Gastroesophageal sphincter (tissue), 4 donors: ENCODE results near the gene IGSF9. TPM values are rescaled to one million over a fixed set of nuclear protein-coding genes. Genes with fewer than 3 reads are reported as not detected.

Experiments
- ATAC-seq: fragments of 150-250 bp; one replicate; pipeline ENCODE4 v1.9.1; 2016; ENCODE audit warnings: mild to moderate bottlenecking, moderate library complexity
- H3K27ac ChIP-seq, 4 donors: fragments of 200-600 bp; sonication (generic) in 3 of 4; 1 replicate in 3 of 4; 2 replicates in 1 of 4; pipeline ENCODE4 v1.5.1; 2016 to 2019
- H3K27me3 ChIP-seq: fragments of 200-600 bp; sonication (generic); one replicate; pipeline ENCODE4 v1.5.1; 2019
- H3K36me3 ChIP-seq, 2 donors: fragments of 200-600 bp; sonication (generic); one replicate each; pipeline ENCODE4 v1.5.1; 2019; ENCODE audit warnings: control low read depth in 1 of 2
- H3K4me1 ChIP-seq, 3 donors: fragments of 200-600 bp; sonication (generic); 1 replicate in 2 of 3; 2 replicates in 1 of 3; pipeline ENCODE4 v1.5.1; 2016 to 2019; ENCODE audit warnings: control low read depth in 2 of 3
- H3K4me3 ChIP-seq, 2 donors: fragments of 200-600 bp; sonication (generic); one replicate each; pipeline ENCODE4 v1.5.1; 2019; ENCODE audit warnings: mild to moderate bottlenecking in 1 of 2, moderate library complexity in 1 of 2
- H3K9me3 ChIP-seq, 3 donors: fragments of 200-600 bp; sonication (generic); one replicate each; pipeline ENCODE4 v1.5.1; 2017 to 2019; ENCODE audit warnings: control low read depth in 2 of 3
- EP300 ChIP-seq: sonication (generic); formaldehyde crosslinking; IDR thresholded peaks from one replicate; pipeline ENCODE4 v1.6.1; 2017; ENCODE audit warnings: antibody characterized with exemption, mild to moderate bottlenecking
- POLR2A ChIP-seq, 2 donors: fragments of 450-650 bp; IDR thresholded peaks; one replicate each; pipeline ENCODE4 v1.6.1; 2017; ENCODE audit warnings: antibody characterized with exemption in 2 of 2, mild to moderate bottlenecking in 2 of 2, moderate library complexity in 1 of 2
- POLR2AphosphoS5 ChIP-seq: sonication (generic); formaldehyde crosslinking; IDR thresholded peaks from one replicate; pipeline ENCODE4 v1.6.1; 2017; ENCODE audit warnings: antibody characterized with exemption
- WGBS, 2 donors: methylation state at CpG; one replicate each; pipeline ENCODE4 v1.1.5; 2018; ENCODE audit warnings: low coverage in 1 of 2; 5-methylcytosine and 5-hydroxymethylcytosine counted together
- total RNA-seq, 4 donors: library from RNA; depleted of rRNA; stranded (reverse); fragments of >200 nt; gene quantifications; one replicate each; pipeline ENCODE4 v1.1.0, GENCODE V29; 2016
- TF ChIP-seq, protein P1 (sequence below), 4 experiments: fragments of 200-600 bp in 2 of 4; fragments of 450-650 bp in 2 of 4; sonication (generic) in 1 of 4; IDR thresholded peaks; one replicate each; pipeline ENCODE4 v1.5.1; 2017 to 2019; ENCODE audit warnings: antibody characterized with exemption in 4 of 4, mild to moderate bottlenecking in 2 of 4, moderate library complexity in 2 of 4

Gene IGSF9
- total RNA-seq, 4 donors from 2014 or later: 0.35 to 0.62 TPM; not detected in 2

GRCh38 chr1:159896546-159896930 lies 48.9 kb downstream of the IGSF9 start:
- H3K27ac ChIP-seq: peak overlapping the region in 1 of 4 donors; percentile 40
- WGBS, 2 donors: 61 to 94% methylated on average over 2 to 3 of the region's 3 CpGs
- no peaks in the 10 kb centered on the region for H3K9me3 ChIP-seq

GRCh38 chr1:159895836-159896545 lies 49.4 kb downstream of the IGSF9 start:
- no peaks in the 10 kb centered on the region for H3K27me3 ChIP-seq
- no peak overlapping the region for H3K4me3 ChIP-seq
- peak; percentile 26 for ATAC-seq
- WGBS, 2 donors: 70 to 72% methylated on average over 3 to 6 of the region's 6 CpGs
- peaks cover 0 to 21% (median 10%) of the 10 kb centered on the region in 3 donors for H3K4me1 ChIP-seq
- no peaks in the 10 kb centered on the region for H3K9me3 ChIP-seq
- no peaks in the 10 kb centered on the region for H3K36me3 ChIP-seq
- TF ChIP-seq POLR2A (IDR thresholded peaks at IDR 0.05) (no peak), EP300 (no peak), POLR2AphosphoS5 (no peak)
- TF ChIP-seq, protein P1, sequence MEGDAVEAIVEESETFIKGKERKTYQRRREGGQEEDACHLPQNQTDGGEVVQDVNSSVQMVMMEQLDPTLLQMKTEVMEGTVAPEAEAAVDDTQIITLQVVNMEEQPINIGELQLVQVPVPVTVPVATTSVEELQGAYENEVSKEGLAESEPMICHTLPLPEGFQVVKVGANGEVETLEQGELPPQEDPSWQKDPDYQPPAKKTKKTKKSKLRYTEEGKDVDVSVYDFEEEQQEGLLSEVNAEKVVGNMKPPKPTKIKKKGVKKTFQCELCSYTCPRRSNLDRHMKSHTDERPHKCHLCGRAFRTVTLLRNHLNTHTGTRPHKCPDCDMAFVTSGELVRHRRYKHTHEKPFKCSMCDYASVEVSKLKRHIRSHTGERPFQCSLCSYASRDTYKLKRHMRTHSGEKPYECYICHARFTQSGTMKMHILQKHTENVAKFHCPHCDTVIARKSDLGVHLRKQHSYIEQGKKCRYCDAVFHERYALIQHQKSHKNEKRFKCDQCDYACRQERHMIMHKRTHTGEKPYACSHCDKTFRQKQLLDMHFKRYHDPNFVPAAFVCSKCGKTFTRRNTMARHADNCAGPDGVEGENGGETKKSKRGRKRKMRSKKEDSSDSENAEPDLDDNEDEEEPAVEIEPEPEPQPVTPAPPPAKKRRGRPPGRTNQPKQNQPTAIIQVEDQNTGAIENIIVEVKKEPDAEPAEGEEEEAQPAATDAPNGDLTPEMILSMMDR (IDR thresholded peaks at IDR 0.05): no peak
- H3K27ac ChIP-seq: peak overlapping the region in 1 of 4 donors; percentile 40

More at GRCh38 chr1:159896546-159896930, 48.9 kb downstream of the IGSF9 start:
- Histone ChIP-seq H3K27me3 (no peaks in the 10 kb centered on the region), H3K36me3 (no peaks in the 10 kb centered on the region), H3K4me3 (no peak overlapping the region), H3K4me1 (peaks cover 0 to 21% (median 10%) of the 10 kb centered on the region in 3 donors)
- TF ChIP-seq, protein P1 (IDR thresholded peaks at IDR 0.05): no peak
- TF ChIP-seq POLR2A (IDR thresholded peaks at IDR 0.05) (no peak), POLR2AphosphoS5 (no peak), EP300 (no peak)
- no peak for ATAC-seq

DNA sequence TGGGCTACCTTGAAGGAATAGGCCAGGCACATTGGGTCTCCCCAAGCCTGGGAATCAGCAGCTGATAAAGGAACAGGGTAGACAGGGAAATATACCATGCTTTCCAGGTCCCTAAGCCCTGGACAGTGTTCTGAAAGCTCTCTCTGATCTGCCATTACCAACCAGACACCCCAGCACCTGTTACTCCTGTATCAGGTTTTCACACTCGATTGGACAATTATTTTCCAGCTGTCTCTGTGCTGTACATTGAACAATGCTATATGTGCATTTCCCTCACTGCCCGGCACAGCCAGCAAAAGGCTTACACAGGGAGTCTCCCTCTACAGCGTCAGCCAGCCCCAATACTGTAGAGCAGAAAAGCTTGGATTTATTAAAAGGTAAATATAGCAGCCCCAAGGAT lies 50.1 kb downstream of the IGSF9 start:
- no peak overlapping the region for H3K4me3 ChIP-seq
- H3K27me3 ChIP-seq: no peaks in the 10 kb centered on the region
- no peak overlapping the region for H3K27ac ChIP-seq
- no peak for ATAC-seq
- WGBS, 2 donors: 80% methylated on average over 3 of the region's 3 CpGs; no CpG with 5 or more reads in 1 of the 2 donors
- no peak for TF ChIP-seq POLR2AphosphoS5
- TF ChIP-seq POLR2A (IDR thresholded peaks at IDR 0.05): no peak
- no peak for TF ChIP-seq EP300
- TF ChIP-seq, protein P1 (IDR thresholded peaks at IDR 0.05): no peak
- no peaks in the 10 kb centered on the region for H3K9me3 ChIP-seq
- peaks cover 0 to 17% (median 7%) of the 10 kb centered on the region in 3 donors for H3K4me1 ChIP-seq
- H3K36me3 ChIP-seq: no peaks in the 10 kb centered on the region

DNA sequence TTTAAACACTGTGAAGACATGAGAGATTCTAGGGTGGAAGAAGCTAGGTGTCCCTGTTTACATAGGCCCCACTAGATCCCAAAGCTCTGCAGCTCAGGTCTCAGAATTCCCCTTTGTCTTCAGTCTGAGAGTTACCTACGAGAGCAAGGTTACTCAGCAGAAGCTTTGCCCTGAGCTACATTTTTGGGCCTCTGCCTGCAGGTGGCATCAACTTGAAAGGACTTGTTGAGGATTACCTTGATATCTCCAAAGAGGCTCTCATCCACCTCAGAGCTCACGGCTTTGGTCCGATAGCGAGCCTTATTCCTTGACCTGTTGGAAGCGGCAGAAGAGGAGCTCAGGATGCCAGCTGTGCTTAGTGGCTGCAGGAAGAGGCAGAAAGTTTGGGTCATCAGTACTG lies 52.5 kb downstream of the IGSF9 start:
- TF ChIP-seq POLR2A (IDR thresholded peaks at IDR 0.05) (no peak), POLR2AphosphoS5 (no peak)
- no peak overlapping the region for H3K4me3 ChIP-seq

DNA sequence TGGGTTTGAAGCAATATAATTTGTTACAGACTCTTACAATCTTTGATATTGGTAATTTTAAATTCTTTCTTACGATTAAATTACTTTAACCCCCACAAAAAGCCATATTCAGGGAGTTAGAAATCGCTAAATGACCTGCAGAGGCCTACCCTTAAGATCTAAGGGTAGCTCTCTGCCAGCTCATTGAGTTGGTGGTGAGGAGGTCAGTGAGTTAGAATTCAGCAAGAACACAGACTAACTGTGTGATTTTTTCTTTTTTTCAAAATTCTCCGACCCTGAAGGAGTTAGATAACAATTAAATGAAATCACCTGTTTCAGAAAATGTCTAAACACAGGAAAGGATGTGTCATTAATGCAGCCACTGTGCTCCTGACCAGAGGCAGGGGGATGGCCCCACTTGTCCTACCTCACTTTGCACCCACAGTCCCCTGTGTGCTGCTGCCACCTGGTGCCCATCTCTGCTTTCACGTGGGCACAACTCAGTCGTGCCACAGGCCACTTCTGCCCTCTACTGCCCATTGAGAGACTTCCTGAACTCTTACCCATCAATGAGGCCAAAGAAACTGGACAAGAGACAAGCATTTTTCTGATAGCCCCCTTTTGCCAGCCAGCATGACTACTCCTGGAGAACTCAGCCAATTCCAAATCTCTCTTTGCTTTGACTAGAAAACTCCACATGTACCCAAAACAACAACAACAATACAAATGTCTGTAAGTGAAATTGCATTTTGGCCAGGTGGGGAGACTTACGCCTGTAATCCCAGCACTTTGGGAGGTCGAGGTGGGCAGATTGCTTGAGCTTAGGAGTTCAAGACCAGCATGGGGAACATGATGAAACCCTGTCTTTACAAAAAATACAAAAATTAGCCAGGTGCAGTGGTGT lies 53.9 kb downstream of the IGSF9 start:
- 30 to 66% methylated on average over 3 to 6 of the region's 7 CpGs for WGBS, 2 donors
- Histone ChIP-seq H3K4me3 (no peak overlapping the region), H3K4me1 (peaks cover 0 to 19% (median 4%) of the 10 kb centered on the region in 3 donors), H3K9me3 (no peaks in the 10 kb centered on the region), H3K36me3 (no peaks in the 10 kb centered on the region), H3K27me3 (no peaks in the 10 kb centered on the region), H3K27ac (no peak overlapping the region)
- ATAC-seq: peak; percentile 88
- TF ChIP-seq, protein P1 (IDR thresholded peaks at IDR 0.05): peak; percentile 89 to 98 (median 98)
- TF ChIP-seq POLR2A (IDR thresholded peaks at IDR 0.05): no peak

More for the DNA sequence above, 52.5 kb downstream of the IGSF9 start:
- 86% methylated on average over 4 of the region's 5 CpGs; no CpG with 5 or more reads in 1 of the 2 donors for WGBS, 2 donors
- H3K27me3 ChIP-seq: no peaks in the 10 kb centered on the region
- ATAC-seq: no peak
- peaks cover 0 to 19% (median 4%) of the 10 kb centered on the region in 3 donors for H3K4me1 ChIP-seq
- H3K36me3 ChIP-seq: no peaks in the 10 kb centered on the region
- H3K9me3 ChIP-seq: no peaks in the 10 kb centered on the region
- H3K27ac ChIP-seq: no peak overlapping the region
